ENCODE results near the gene TRIOBP.

The TRIOBP gene

GRCh38 chr22:37732699-37733607 is 36.1 kb downstream of the TRIOBP start:
- no peak for TF ChIP-seq JUND (IDR thresholded peaks at IDR 0.05; ENCODE audit: low read depth)
- in situ Hi-C loops (cut with HindIII; ENCODE audit: low pct_unique_long_range_greater_than_20kb, low sequenced_read_pairs) = no loop called here

DNA sequence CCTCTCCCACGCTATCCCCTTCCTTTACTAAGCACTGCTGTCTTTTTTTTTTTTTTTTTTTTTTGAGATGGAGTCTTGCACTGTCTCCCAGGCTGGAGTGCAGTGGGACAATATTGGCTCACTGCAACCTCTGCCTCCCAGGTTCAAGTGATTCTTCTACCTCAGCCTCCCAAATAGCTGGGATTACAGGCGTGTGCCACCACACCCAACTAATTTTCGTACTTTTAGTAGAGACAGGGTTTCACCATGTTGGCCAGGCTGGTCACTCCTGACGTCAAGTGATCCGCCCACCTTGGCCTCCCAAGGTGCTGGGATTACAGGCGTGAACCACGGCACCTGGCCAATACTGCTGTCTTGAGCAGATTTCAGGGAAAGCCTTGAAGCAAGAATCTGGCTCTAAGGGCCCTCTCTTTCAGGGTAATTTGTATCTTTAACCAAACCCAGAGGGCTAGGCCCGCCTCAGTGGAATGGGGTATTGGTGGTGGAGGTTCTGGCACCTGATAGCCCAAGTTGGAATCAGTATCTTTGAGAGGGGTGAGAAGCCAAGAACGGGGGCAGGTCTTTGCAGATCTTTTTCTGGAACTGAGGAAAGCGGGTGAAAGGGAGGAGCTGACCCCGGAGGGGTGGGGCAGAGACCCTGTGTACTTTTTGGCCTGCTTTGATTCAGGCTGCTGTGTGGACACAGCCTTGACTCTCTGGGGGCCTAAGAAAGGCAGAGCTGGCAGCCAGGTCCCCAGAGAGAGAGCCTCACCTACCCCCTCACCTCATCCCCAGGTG is 37.0 kb downstream of the TRIOBP start:
- TF ChIP-seq JUND (IDR thresholded peaks at IDR 0.05; ENCODE audit: low read depth) = no peak
- in situ Hi-C loops (cut with HindIII; ENCODE audit: low pct_unique_long_range_greater_than_20kb, low sequenced_read_pairs) = no loop called here
- no peak for DNase-seq (ENCODE audit: low read depth in 1 of 2, low spot score in 1 of 2)

More at GRCh38 chr22:37732699-37733607, 36.1 kb downstream of the TRIOBP start:
- no peak for DNase-seq (ENCODE audit: low read depth in 1 of 2, low spot score in 1 of 2)

GRCh38 chr22:37734402-37734700 is 37.5 kb downstream of the TRIOBP start:
- TF ChIP-seq JUND (IDR thresholded peaks at IDR 0.05; ENCODE audit: low read depth) = no peak
- in situ Hi-C loops (cut with HindIII; ENCODE audit: low pct_unique_long_range_greater_than_20kb, low sequenced_read_pairs) = no loop called here
- no peak for DNase-seq (ENCODE audit: low read depth in 1 of 2, low spot score in 1 of 2)

- in situ Hi-C loops (cut with HindIII; ENCODE audit: low pct_unique_long_range_greater_than_20kb, low sequenced_read_pairs) = no loop called here
- DNase-seq (ENCODE audit: low read depth in 1 of 2, low spot score in 1 of 2) = peak; percentile 50 to 60
- TF ChIP-seq JUND (IDR thresholded peaks at IDR 0.05; ENCODE audit: low read depth) = no peak
These were observed 38.2 kb downstream of the TRIOBP start for GRCh38 chr22:37734964-37735451.

DNA sequence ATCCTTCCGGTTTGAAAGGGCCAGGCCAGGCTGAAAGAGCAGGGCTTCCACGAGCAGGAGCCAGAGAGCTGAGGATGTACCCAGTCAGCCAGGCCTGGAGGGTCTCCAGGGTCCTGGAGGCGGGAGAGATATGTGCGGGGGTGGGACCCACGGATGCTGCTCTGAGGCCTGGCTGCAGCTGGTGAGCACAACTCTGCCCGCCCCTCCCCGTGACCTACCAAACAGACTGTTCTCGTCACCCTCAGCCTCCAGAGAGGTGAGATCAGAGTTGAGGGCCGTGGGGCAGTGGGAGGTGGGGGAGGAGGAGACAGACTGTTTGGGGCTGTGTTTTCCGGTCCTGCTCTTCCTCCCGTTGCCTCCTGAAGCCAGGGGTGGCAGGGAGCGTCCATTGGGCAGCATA is 42.2 kb downstream of the TRIOBP start:
- DNase-seq (ENCODE audit: low read depth in 1 of 2, low spot score in 1 of 2) = no peak
- no peak for TF ChIP-seq JUND (IDR thresholded peaks at IDR 0.05; ENCODE audit: low read depth)
- in situ Hi-C loops (cut with HindIII; ENCODE audit: low pct_unique_long_range_greater_than_20kb, low sequenced_read_pairs) = no loop called here

GRCh38 chr22:37739611-37740049 is 42.8 kb downstream of the TRIOBP start:
- DNase-seq (ENCODE audit: low read depth in 1 of 2, low spot score in 1 of 2) = no peak
- in situ Hi-C loops (cut with HindIII; ENCODE audit: low pct_unique_long_range_greater_than_20kb, low sequenced_read_pairs) = no loop called here
- no peak for TF ChIP-seq JUND (IDR thresholded peaks at IDR 0.05; ENCODE audit: low read depth)

DNA sequence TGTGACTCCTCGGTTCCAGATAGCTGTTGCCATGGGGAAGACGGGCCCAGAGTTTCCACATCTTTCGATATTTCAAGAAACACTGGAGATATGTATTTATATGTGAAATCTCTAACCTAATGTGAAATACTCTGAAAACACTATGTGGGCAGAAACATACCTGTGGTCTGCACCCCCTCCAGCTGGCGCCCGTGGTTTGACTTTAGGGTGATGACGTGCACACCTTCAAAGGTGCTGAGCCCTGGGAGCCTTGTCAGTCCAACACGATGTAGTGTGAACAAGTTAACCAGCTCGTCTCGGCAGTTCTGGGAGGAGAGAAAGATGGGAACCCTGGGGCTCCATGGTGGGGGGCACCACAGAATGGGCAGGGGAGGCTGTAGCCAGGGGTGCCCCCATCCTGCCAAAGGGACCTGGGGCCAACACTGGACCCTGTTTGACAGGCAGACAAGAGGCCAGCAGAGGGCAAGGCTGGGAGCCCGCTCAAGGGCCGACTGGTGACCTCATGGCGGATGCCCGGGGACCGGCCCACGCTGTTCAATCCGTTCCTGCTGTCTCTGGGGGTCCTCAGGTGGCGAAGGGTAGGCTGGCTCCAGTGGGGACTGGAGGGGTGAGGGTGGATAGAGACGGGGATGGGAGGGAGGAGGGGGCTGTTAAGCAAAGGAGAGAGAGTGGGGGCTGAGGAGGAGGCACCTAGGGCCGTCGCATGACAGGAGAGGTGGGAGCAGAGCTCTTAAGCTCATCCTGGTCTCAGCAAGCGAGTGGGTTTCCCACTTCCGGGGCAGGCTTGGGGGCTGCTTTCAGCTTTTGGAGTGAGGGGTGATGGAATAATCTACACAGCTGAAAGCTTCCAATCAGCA is 43.8 kb downstream of the TRIOBP start:
- no peak for DNase-seq (ENCODE audit: low read depth in 1 of 2, low spot score in 1 of 2)
- TF ChIP-seq JUND (IDR thresholded peaks at IDR 0.05; ENCODE audit: low read depth) = no peak
- in situ Hi-C loops (cut with HindIII; ENCODE audit: low pct_unique_long_range_greater_than_20kb, low sequenced_read_pairs) = no loop called here

DNA sequence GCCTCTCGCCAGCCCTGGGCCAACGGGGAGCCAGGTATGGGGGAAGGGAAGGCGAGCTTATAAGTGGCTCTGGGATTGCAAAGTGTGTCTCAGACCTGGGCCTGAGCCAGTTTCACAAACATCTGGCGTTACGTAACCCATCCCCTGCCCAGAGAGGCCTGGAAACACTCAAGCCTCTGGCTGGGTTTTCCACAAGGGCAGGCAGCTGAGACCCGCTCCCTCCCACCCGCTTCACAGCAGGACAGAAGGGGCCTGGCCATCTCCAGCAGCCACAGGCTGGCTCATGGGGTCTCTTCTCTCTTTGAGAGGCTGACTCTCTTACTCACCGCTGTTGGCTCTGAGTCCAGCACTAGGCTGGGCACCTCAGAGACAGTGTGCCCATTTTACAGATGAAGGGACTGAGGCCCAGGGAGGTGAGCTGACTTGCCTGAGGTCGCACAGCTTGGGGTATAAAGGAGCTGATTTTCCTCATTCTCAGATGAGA is 44.5 kb downstream of the TRIOBP start:
- in situ Hi-C loops (cut with HindIII; ENCODE audit: low pct_unique_long_range_greater_than_20kb, low sequenced_read_pairs) = no loop called here
- no peak for TF ChIP-seq JUND (IDR thresholded peaks at IDR 0.05; ENCODE audit: low read depth)
- DNase-seq (ENCODE audit: low read depth in 1 of 2, low spot score in 1 of 2) = no peak

GRCh38 chr22:37742376-37743171 is 45.7 kb downstream of the TRIOBP start:
- no peak for DNase-seq (ENCODE audit: low read depth in 1 of 2, low spot score in 1 of 2)
- no peak for TF ChIP-seq JUND (IDR thresholded peaks at IDR 0.05; ENCODE audit: low read depth)
- in situ Hi-C loops (cut with HindIII; ENCODE audit: low pct_unique_long_range_greater_than_20kb, low sequenced_read_pairs) = no loop called here

GRCh38 chr22:37744589-37744988 is 47.7 kb downstream of the TRIOBP start:
- in situ Hi-C loops (cut with HindIII; ENCODE audit: low pct_unique_long_range_greater_than_20kb, low sequenced_read_pairs) = no loop called here
- DNase-seq (ENCODE audit: low read depth in 1 of 2, low spot score in 1 of 2) = no peak
- TF ChIP-seq JUND (IDR thresholded peaks at IDR 0.05; ENCODE audit: low read depth) = no peak

DNA sequence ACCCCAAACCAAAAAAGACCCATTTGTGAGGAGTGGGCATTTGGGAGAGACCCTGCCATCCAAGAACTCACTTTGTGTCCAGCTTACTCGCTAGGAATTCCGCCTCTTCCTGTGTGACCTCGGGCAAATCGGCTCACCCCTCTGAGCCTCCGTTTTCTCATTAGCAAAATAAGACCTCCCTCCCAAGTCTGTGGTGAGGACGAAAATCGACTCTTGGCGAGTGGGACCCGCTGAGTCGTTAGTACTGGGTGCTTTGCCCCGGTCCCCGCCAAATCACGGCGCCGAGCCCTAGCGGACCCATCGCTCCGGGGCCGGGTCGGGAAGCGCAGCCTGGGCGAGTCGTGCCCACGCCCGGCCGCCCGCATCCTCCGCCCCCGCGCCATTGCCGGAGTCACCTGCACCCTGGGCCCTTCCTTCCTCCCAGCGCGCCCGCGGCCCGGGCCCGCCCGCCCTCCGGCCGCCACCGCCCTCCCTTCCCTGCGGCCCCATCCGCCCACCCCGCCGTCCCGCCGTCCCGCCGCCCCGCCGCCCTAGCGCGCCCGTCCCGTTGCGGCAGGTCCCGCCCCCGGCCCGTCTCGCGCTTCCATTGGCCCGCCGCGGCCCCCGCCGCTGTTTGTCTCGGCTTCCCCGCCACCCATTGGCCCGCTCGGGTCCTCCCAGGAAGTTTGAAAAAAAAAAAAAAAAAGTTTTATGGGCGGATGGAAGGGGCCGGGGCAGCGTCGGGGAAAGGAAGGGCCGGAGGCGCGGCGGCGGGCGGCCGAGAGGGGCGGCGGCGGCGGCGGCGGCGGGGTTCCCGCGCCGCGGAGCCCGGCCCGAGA is 48.9 kb downstream of the TRIOBP start:
- DNase-seq (ENCODE audit: low read depth in 1 of 2, low spot score in 1 of 2) = peak; percentile 77 to 87
- in situ Hi-C loops (cut with HindIII; ENCODE audit: low pct_unique_long_range_greater_than_20kb, low sequenced_read_pairs) = no loop called here
- TF ChIP-seq JUND (IDR thresholded peaks at IDR 0.05; ENCODE audit: low read depth) = no peak
